Rectal smooth muscle tissue (tissue), 1 donor: ENCODE results near the gene TAMM41.

Experiments
- H3K27ac ChIP-seq: one replicate; pipeline ENCODE4 v1.7.0; 2013; ENCODE audit warnings: low read depth, low read length, inconsistent platforms
- H3K27me3 ChIP-seq: one replicate; pipeline ENCODE4 v1.7.0; 2013; ENCODE audit warnings: low read length; ENCODE audit not compliant: control insufficient read depth, insufficient read depth
- H3K36me3 ChIP-seq: one replicate; pipeline ENCODE4 v1.7.0; 2013; ENCODE audit warnings: low read length; ENCODE audit not compliant: control insufficient read depth, insufficient read depth
- H3K4me1 ChIP-seq: one replicate; pipeline ENCODE4 v1.7.0; 2013; ENCODE audit warnings: low read length; ENCODE audit not compliant: control insufficient read depth, insufficient read depth
- H3K4me3 ChIP-seq: one replicate; pipeline ENCODE4 v1.7.0; 2013; ENCODE audit warnings: low read length
- H3K9ac ChIP-seq: one replicate; pipeline ENCODE4 v1.7.0; 2013; ENCODE audit warnings: low read length

The TAMM41 gene

DNA sequence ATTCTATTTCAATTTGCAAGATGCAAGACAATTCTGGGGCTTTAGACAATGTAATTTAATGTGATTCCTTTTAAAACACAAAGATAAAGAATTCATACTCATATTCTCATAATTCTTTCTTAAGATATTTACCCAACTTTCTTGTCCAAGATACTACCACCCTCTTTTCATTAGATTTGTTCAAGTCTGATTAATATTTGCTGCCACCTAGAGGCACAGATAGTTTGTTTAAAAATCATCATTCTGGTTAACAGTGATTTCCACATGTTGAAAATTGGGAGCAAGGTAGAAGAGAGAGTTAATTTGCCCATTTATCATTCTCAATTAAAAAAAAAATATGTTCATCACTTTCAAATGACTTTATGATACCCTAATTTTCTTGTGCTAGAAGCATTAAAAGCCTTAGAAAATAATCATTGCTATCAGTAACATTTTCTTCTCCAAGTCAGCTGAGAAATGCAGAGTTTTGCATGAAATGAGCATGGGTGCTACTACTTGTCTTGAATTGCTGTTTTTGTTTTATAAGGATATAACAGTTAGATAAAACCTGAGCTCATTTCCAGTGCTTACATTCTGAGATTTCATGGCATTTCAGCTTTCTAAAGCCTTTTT lies 11.6 kb downstream of the TAMM41 start:
- H3K4me3 ChIP-seq: no peak overlapping the region
- H3K36me3 ChIP-seq: peaks cover 28% of the 10 kb centered on the region
- H3K27me3 ChIP-seq: no peaks in the 10 kb centered on the region
- H3K9ac ChIP-seq: no peak overlapping the region
- H3K27ac ChIP-seq: no peak overlapping the region
- no peaks in the 10 kb centered on the region for H3K4me1 ChIP-seq

DNA sequence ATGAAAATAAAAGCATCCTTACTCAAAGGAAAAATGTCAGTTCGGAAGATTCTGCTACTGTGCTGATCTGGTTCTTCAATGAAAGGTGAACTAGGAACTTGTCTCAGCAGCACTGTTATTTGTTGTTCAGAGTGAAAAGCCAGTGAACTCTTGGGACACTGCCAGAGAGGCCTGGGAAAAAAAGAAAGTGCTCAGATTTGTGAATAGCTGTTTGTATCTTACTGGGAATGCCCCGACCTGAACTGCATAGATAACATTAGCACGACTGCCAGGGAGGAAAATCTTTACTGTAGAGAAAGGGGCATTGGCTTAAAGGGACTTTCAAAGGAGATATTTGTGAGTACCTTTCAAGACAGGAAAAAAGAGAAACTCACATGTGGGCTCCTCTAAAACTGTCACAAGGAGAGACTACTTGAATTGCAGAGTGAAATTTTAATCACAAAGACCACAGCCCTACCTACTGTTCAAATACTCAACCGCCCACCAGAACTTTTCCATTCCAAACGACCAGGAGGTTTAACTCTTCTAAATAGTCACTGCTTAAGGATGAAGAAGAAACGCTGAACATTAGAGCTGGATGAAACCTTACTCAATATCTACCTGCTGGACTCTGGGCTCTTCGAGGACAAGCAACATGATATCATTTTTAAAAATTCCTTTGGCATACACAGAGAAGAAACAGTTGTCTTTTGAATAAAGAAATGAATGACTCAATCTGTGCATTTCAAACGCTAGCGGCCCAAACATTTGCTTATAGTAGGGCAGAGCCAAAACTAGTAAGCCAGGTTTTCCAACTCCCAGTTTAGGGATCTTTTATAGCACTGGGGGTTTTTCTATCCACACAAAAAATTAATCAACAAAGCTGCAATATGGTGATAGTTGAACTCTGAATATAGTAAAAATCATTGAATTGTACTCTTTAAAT lies 13.4 kb downstream of the TAMM41 start:
- no peak overlapping the region for H3K27ac ChIP-seq
- no peak overlapping the region for H3K9ac ChIP-seq
- no peaks in the 10 kb centered on the region for H3K4me1 ChIP-seq
- H3K4me3 ChIP-seq: no peak overlapping the region
- peaks cover 30% of the 10 kb centered on the region for H3K36me3 ChIP-seq
- H3K27me3 ChIP-seq: no peaks in the 10 kb centered on the region

DNA sequence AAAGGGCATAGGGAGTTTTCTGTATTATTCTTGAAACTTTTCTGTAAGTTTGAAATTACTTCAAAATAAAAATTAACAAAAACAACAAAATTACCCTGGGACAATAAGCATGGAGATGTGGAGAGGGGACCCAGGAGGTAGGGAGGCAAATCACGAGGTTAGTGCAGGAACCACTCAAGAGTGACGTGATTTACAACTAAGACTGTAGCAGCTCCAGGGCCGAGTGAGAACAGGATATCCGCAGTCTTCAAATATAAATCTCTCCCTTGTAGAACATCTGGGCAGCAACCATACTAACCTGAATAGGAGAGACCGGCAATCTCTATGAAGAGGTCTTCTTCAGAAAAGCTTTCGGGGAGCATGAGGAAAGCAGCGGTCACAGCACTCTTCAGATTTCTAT lies 17.3 kb downstream of the TAMM41 start:
- H3K27me3 ChIP-seq: no peaks in the 10 kb centered on the region
- H3K4me3 ChIP-seq: no peak overlapping the region
- no peak overlapping the region for H3K27ac ChIP-seq
- H3K9ac ChIP-seq: no peak overlapping the region
- H3K4me1 ChIP-seq: peaks cover 3% of the 10 kb centered on the region
- peaks cover 34% of the 10 kb centered on the region for H3K36me3 ChIP-seq

DNA sequence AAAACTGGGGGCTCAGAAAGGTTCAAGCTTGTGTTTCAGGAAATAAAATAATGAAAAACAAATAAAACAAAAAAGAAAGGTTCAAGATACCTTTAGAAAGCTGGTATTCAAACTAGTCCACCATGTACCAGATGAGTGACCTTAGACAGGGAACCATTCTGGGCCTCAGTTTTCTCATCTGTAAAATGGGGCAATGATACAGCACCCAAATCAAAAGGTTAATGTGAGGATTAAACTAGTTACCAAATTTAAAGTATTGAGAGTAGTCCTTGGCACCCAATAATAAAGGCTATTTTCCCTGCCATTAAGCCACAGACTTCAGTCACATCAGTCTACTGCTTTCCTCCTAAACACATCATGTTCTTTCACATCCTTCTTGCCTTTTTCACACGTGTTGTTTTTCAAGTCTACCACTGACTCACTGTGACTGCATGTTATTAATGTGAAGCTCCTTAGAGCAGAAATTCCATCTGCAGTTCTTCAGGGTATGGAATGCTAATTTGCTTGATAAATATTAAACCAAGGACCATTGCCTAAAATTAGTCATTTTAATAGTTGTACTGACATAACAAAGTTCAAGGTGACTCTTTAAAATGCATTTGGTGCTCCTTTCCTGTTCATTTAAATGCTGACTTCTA lies 19.9 kb downstream of the TAMM41 start:
- Histone ChIP-seq H3K4me1 (peaks cover 3% of the 10 kb centered on the region), H3K27me3 (no peaks in the 10 kb centered on the region), H3K36me3 (peaks cover 29% of the 10 kb centered on the region), H3K4me3 (no peak overlapping the region), H3K27ac (no peak overlapping the region), H3K9ac (no peak overlapping the region)

DNA sequence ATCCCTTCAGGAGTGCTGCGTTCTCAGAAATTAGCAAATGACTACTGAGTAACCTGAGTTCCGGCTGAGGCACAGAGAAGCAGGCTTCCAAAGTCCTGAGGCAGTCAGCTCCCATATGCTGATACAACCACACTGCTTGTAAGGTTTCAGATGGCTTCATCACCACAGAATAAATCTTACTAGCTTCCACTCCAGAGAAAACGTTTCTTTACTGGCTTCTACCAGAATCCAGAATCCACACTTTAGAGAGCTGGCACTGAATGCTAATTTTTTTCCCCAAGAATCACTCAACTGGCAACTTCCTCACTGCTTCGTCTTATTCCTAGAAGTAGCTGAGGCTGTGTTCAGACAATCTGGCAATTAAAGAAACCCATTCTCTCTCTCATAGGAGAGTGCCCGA lies 21.4 kb downstream of the TAMM41 start:
- Histone ChIP-seq H3K36me3 (peaks cover 20% of the 10 kb centered on the region), H3K27ac (no peak overlapping the region), H3K4me1 (peaks cover 3% of the 10 kb centered on the region)

DNA sequence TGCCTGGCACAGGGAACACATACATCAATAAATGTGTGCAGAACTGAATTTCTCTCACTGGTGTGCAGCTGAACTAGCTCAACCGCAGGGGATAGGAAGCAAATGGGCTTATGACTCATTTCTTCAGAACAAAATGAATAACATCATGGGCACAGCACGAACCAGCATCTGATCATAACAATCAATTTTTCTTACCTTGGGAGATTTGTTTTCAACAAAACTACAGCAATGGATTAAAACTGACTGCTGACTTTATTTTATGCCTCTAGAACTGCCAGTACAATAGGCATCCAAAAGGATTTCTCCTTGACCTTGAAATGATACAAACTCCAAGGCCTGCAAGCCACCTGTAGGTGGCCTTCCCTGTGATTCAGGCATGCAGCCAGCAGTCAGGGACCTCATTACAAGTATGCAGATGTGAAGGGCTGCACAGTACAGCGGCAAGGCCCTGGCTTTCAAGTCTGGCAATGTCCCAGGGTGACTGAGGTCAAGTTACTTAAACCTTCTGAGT lies 26.1 kb downstream of the TAMM41 start:
- Histone ChIP-seq H3K4me3 (no peak overlapping the region), H3K36me3 (peaks cover 11% of the 10 kb centered on the region), H3K4me1 (no peaks in the 10 kb centered on the region), H3K27ac (no peak overlapping the region), H3K27me3 (no peaks in the 10 kb centered on the region), H3K9ac (no peak overlapping the region)

More for the DNA sequence above, 21.4 kb downstream of the TAMM41 start:
- Histone ChIP-seq H3K9ac (no peak overlapping the region), H3K4me3 (no peak overlapping the region), H3K27me3 (no peaks in the 10 kb centered on the region)

DNA sequence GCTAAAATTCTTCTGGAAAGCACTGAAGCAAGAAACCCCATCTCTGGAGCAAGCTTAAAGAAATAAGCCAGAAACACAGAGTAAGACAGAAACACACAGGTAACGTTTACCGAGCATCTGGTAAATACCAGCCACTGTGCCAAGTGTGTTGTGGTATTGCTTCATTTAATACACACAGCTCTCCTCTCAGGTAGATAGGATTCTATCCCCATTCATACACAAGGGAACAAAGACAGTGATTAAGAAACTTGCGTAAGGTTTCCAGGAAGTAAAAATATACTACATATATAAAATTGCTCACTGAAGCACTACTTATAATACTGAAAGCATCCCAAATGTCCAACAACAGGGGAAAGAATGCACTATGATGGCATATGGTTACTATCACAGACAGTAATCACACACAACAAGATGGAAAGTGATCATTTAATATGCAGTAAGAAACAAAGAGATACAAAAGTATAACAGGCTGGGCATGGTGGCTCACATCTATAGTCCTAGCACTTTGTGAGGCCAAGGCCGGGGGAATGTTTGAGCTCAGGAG lies 27.5 kb downstream of the TAMM41 start:
- H3K36me3 ChIP-seq: peaks cover 5% of the 10 kb centered on the region

DNA sequence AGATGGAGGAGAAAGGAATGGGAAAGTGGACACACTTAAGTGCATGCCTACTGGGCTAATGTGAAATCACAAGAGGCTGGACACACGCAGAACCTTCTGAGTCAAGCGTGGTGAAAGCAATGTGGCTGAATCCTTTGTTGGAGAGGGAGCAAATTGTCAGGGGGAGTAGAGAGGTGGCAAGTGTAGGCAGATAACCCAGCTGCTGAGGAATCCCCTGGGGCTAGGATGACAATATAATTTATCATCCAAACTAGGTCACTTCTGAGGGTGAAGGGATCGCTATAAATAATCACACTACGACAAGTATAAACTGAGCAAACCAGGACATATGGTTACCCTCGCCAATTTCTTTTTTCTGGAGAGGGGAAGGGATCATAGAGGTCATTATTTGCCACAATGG lies 28.7 kb downstream of the TAMM41 start:
- Histone ChIP-seq H3K27ac (no peak overlapping the region), H3K36me3 (peaks cover 5% of the 10 kb centered on the region)

More for the DNA sequence above, 27.5 kb downstream of the TAMM41 start:
- no peak overlapping the region for H3K27ac ChIP-seq
- H3K4me3 ChIP-seq: no peak overlapping the region
- H3K4me1 ChIP-seq: no peaks in the 10 kb centered on the region
- no peaks in the 10 kb centered on the region for H3K27me3 ChIP-seq
- no peak overlapping the region for H3K9ac ChIP-seq

DNA sequence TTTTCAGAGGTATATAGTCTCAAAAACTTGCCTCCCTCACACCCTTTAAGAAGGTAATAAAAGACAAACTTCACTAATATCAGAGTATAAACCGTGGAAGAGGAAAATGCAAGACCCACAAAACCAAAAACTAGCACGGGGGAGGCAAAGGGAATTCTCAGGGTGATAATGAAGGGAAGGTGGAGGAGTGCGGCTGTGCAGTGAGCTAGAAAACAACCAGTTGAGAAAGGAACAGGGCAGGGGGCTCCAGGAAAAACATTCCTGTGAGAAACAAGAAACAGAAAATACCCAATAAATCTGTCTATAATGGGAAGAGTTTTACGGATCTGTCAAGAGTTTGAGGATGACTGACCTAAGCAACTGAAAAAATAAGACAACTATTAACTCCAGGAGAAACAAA lies 31.6 kb downstream of the TAMM41 start:
- H3K36me3 ChIP-seq: peaks cover 5% of the 10 kb centered on the region
- H3K27ac ChIP-seq: no peak overlapping the region

More for the DNA sequence above, 28.7 kb downstream of the TAMM41 start:
- no peaks in the 10 kb centered on the region for H3K4me1 ChIP-seq
- H3K27me3 ChIP-seq: no peaks in the 10 kb centered on the region
- no peak overlapping the region for H3K4me3 ChIP-seq
- H3K9ac ChIP-seq: no peak overlapping the region

DNA sequence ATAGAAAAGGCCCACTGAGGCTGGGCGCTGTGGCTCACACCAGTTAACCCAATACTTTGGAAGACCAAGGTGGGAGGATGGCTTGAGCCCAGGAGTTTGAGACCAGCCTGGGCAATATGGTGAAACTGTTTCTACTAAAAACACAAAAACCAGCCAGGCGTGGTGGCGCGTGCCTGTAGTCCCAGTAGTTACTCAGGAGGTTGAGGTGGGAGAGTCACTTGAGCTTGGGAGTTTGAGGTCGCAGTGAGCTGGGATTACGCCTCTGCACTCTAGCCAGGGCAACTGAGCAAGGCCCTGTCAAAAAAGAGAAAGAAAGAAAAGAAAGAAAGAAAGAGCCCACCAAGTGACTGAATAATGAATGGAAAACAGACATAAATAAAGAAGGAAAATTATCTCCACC lies 32.0 kb downstream of the TAMM41 start:
- Histone ChIP-seq H3K27ac (no peak overlapping the region), H3K27me3 (no peaks in the 10 kb centered on the region), H3K9ac (no peak overlapping the region), H3K4me1 (peaks cover 5% of the 10 kb centered on the region), H3K36me3 (peaks cover 5% of the 10 kb centered on the region), H3K4me3 (no peak overlapping the region)

More for the DNA sequence above, 31.6 kb downstream of the TAMM41 start:
- Histone ChIP-seq H3K9ac (no peak overlapping the region), H3K27me3 (no peaks in the 10 kb centered on the region), H3K4me3 (no peak overlapping the region), H3K4me1 (peaks cover under 1% of the 10 kb centered on the region)

DNA sequence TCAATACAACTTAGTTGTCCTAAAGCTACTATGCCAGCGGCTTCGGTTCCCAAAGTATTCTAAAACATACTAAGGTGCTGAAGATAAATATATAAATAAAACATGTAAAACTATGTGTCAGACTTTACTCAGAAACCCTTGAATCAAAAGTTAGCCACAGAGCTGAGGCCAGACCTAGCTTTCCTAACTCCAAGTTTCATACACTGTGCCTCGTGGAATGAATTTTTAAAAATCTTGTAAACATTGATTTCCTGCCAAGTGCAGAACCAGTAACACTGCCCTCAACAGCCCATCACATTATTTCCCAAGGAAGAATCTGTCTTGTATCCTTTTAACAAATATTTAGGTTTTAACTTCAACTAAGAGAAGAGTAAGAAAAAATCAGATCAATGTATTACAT lies 36.4 kb downstream of the TAMM41 start:
- no peaks in the 10 kb centered on the region for H3K36me3 ChIP-seq
- no peak overlapping the region for H3K4me3 ChIP-seq
- no peak overlapping the region for H3K9ac ChIP-seq
- no peaks in the 10 kb centered on the region for H3K27me3 ChIP-seq
- no peak overlapping the region for H3K27ac ChIP-seq
- H3K4me1 ChIP-seq: peaks cover 10% of the 10 kb centered on the region

DNA sequence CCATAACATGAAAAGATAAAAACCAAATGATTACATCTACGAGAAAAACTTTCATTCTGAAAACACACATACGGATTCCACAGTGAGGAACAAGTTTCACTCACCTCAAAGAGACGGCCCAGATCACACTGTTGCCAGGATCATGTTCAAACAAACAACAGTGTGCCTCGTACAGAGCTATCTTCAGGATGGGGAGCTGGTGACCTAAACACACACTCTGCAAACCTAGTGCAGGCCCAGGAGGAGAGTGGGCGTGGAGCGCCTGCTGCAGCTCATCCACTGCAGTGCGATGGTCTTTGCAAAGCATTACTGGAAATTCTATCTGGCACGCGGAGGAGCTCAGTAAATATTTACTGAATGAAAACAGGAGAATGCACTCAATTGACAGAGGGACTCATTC lies 38.5 kb downstream of the TAMM41 start:
- Histone ChIP-seq H3K4me3 (no peak overlapping the region), H3K36me3 (no peaks in the 10 kb centered on the region), H3K27me3 (no peaks in the 10 kb centered on the region), H3K4me1 (peaks cover 10% of the 10 kb centered on the region), H3K9ac (no peak overlapping the region), H3K27ac (no peak overlapping the region)
